ENCODE results near the gene TCERG1L.

DNA sequence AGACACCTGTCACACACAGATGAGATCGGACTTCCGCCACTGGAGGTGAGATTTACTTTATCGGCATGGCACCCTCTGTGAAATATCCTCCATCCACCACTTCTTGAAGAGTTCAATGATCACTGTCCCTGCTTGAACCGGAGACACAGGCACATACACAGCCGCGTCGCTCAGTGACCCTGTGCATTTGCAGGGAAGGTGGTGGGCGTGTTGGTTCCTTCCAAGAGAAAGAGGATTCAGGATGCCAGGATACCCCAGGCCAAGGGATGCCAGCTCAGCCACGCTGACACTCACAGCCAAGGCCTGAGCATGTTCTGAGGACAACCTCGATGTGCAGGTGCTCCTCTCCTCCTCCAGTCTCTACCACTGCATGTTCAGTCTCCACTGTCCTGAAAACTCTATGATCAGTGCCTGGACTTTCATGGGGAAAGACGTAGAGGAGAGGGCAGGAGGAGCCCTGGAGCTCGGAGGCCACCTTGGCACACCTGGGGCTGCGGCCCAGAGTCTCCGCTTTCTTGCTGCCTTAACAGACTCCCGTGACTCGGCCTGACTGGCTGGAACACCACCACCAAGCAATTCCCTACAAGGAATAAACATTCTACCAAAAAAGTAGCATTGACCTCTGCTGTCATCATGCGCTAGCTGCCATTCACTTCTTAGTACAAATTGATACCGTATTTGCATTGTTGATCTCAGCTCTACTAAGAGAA is 115.2 kb downstream of the TCERG1L start:
- TF ChIP-seq ZNF778 (CRISPR knock-in tag; IDR thresholded peaks at IDR 0.05) = no peak
- no peak for TF ChIP-seq ADNP (tag; IDR thresholded peaks at IDR 0.05)
- TF ChIP-seq, protein P1, sequence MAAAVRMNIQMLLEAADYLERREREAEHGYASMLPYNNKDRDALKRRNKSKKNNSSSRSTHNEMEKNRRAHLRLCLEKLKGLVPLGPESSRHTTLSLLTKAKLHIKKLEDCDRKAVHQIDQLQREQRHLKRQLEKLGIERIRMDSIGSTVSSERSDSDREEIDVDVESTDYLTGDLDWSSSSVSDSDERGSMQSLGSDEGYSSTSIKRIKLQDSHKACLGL (CRISPR knock-in tag; IDR thresholded peaks at IDR 0.05; ENCODE audit: borderline replicate concordance, poor library complexity, severe bottlenecking) = no peak
- no peak for TF ChIP-seq HLTF (IDR thresholded peaks at IDR 0.05)
- TF ChIP-seq, protein P2, sequence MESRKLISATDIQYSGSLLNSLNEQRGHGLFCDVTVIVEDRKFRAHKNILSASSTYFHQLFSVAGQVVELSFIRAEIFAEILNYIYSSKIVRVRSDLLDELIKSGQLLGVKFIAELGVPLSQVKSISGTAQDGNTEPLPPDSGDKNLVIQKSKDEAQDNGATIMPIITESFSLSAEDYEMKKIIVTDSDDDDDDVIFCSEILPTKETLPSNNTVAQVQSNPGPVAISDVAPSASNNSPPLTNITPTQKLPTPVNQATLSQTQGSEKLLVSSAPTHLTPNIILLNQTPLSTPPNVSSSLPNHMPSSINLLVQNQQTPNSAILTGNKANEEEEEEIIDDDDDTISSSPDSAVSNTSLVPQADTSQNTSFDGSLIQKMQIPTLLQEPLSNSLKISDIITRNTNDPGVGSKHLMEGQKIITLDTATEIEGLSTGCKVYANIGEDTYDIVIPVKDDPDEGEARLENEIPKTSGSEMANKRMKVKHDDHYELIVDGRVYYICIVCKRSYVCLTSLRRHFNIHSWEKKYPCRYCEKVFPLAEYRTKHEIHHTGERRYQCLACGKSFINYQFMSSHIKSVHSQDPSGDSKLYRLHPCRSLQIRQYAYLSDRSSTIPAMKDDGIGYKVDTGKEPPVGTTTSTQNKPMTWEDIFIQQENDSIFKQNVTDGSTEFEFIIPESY (CRISPR knock-in tag; IDR thresholded peaks at IDR 0.05) = no peak
- TF ChIP-seq CEBPB (tag; IDR thresholded peaks at IDR 0.05) = no peak
- TF ChIP-seq, protein P3, sequence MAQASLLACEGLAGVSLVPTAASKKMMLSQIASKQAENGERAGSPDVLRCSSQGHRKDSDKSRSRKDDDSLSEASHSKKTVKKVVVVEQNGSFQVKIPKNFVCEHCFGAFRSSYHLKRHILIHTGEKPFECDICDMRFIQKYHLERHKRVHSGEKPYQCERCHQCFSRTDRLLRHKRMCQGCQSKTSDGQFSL (CRISPR knock-in tag; IDR thresholded peaks at IDR 0.05) = no peak
- TF ChIP-seq, protein P3 (tag; IDR thresholded peaks at IDR 0.05) = no peak
- no peak for TF ChIP-seq NCOA1 (IDR thresholded peaks at IDR 0.05; ENCODE audit: low read depth)
- TF ChIP-seq RAD21 (CRISPR knock-in tag; conservative IDR thresholded peaks at IDR 0.05 in 1 of 2, IDR thresholded peaks at IDR 0.05 in 1 of 2) = no peak
- TF ChIP-seq SUPT5H (IDR thresholded peaks at IDR 0.05) = no peak
- TF ChIP-seq, protein P4, sequence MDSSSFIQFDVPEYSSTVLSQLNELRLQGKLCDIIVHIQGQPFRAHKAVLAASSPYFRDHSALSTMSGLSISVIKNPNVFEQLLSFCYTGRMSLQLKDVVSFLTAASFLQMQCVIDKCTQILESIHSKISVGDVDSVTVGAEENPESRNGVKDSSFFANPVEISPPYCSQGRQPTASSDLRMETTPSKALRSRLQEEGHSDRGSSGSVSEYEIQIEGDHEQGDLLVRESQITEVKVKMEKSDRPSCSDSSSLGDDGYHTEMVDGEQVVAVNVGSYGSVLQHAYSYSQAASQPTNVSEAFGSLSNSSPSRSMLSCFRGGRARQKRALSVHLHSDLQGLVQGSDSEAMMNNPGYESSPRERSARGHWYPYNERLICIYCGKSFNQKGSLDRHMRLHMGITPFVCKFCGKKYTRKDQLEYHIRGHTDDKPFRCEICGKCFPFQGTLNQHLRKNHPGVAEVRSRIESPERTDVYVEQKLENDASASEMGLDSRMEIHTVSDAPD (CRISPR knock-in tag; IDR thresholded peaks at IDR 0.05) = no peak
- TF ChIP-seq EP300 (IDR thresholded peaks at IDR 0.05; ENCODE audit: low read length) = no peak
- no peak for TF ChIP-seq ZNF146 (CRISPR knock-in tag; IDR thresholded peaks at IDR 0.05; ENCODE audit: unreplicated experiment)
